ENCODE measurements around the gene PISD.

DNA sequence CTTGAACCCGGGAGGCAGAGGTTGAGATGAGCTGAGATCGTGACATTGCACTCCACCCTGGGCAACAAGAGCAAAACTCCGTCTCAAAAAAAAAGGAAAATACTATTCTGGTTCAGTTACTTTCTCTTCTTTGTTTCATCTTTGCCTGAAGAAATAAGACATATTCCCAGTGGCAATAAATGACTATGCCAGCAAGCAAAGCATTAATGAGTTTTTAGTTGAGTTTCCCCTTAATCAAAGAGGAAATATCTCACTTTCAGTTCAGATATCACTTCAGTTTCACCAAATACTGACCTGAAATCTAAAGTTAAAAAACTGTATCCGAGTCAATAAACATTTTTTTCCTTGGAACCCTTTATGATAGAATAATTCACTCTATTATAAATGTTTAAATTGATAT, 10.4 kb downstream of the PISD start:
- no peak for TF ChIP-seq POLR2A (IDR thresholded peaks at IDR 0.05)
- no peak for TF ChIP-seq POLR2AphosphoS5 (IDR thresholded peaks at IDR 0.05)
